Measurements from ENCODE around the gene FCHSD2. TPM values are rescaled to one million over a fixed set of nuclear protein-coding genes. Genes with fewer than 3 reads are reported as not detected.
"Not testable (repeated sequence)": the region's sequence is repeated elsewhere in the genome, so short reads cannot be mapped to it uniquely, and the experiment has no call there.

Gene FCHSD2
- polyA plus RNA-seq, 1 donor (not counting 4 experiments of a cell fraction or from before 2014, with no cell fraction given), result 14.2 TPM

DNA sequence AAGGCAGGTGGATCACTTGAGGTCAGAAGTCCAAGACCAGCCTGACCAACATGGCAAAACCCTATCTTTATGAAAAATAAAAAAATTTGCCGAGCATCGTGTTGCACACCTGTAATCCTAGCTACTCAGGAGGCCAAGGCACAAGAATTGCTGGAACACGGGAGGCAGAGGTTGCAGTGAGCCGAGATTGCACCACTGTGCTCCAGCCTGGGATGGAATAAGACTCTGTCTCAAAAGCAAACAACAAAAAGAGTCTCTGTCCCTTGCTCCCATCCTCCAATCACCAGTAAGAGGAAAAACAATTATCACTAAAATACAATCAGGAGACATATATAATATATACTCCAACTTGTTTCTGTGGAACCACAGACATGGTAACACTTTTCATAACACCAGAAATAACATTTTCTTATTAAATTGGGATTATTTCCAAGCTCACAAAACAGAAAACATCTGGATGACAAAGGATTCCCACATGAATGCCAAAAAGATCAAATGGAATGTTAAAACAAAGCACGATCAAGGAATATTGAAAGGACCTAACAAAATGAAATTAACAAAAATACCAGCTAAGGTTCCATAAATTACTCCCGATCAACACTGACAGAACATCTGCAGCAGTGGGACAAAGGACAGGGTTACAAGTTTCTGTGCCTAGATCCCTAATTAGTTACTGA lies 15.2 kb downstream of the FCHSD2 start:
- Histone ChIP-seq H3K36me3 (ENCODE audit: control insufficient read depth in 2 of 2, extremely low read depth in 1 of 2, insufficient read depth in 2 of 2, low read length in 2 of 2) (peaks cover 0 to 3% of the 10 kb centered on the region in 2 experiments), H3K27ac (ENCODE audit: control insufficient read depth, insufficient read depth, low read length) (no peak overlapping the region), H3K9me3 (ENCODE audit: control insufficient read depth, low read depth, low read length) (no peaks in the 10 kb centered on the region), H3K27me3 (ENCODE audit: control insufficient read depth, extremely low read depth, insufficient read depth, low read length) (no peaks in the 10 kb centered on the region), H3K4me1 (ENCODE audit: control insufficient read depth, extremely low read depth, insufficient read depth, low read length) (no peaks in the 10 kb centered on the region), H3K4me2 (ENCODE audit: control insufficient read depth, extremely low read depth, insufficient read depth, low read depth, low read length) (no peak overlapping the region), H3K9ac (ENCODE audit: control insufficient read depth, extremely low read depth, insufficient read depth, low read length) (no peak overlapping the region), H3K9me1 (ENCODE audit: control insufficient read depth, extremely low read depth, insufficient read depth, low read length) (no peaks in the 10 kb centered on the region), H3K4me3 (ENCODE audit: control insufficient read depth in 2 of 3, extremely low read depth in 1 of 3, insufficient read depth in 2 of 3, low read depth in 1 of 3, low read length in 3 of 3) (no peak overlapping the region), H2AFZ (ENCODE audit: control insufficient read depth, low read length) (no peak overlapping the region), H4K20me1 (ENCODE audit: control insufficient read depth, extremely low read depth, insufficient read depth, low read length) (no peaks in the 10 kb centered on the region), H3K79me2 (ENCODE audit: control insufficient read depth, insufficient read depth, low read length) (peaks cover 1% of the 10 kb centered on the region)
- dilution Hi-C loops (cut with MboI; ENCODE audit: extremely low pct_ligation_motif_present, low sequenced_read_pairs), result no loop called here
- FAIRE-seq (no peak), DNase-seq (ENCODE audit: low read depth, low spot score) (no peak)
- no peak for TF ChIP-seq EZH2 (IDR thresholded peaks at IDR 0.05; ENCODE audit: low read length)
- TF ChIP-seq, protein P1, sequence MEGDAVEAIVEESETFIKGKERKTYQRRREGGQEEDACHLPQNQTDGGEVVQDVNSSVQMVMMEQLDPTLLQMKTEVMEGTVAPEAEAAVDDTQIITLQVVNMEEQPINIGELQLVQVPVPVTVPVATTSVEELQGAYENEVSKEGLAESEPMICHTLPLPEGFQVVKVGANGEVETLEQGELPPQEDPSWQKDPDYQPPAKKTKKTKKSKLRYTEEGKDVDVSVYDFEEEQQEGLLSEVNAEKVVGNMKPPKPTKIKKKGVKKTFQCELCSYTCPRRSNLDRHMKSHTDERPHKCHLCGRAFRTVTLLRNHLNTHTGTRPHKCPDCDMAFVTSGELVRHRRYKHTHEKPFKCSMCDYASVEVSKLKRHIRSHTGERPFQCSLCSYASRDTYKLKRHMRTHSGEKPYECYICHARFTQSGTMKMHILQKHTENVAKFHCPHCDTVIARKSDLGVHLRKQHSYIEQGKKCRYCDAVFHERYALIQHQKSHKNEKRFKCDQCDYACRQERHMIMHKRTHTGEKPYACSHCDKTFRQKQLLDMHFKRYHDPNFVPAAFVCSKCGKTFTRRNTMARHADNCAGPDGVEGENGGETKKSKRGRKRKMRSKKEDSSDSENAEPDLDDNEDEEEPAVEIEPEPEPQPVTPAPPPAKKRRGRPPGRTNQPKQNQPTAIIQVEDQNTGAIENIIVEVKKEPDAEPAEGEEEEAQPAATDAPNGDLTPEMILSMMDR (optimal IDR thresholded peaks at IDR 0.05 in 1 of 3, IDR thresholded peaks at IDR 0.05 in 1 of 3, conservative IDR thresholded peaks at IDR 0.05 in 1 of 3; ENCODE audit: extremely low read depth in 1 of 3, insufficient read depth in 2 of 3, low read length in 3 of 3), result no peak

DNA sequence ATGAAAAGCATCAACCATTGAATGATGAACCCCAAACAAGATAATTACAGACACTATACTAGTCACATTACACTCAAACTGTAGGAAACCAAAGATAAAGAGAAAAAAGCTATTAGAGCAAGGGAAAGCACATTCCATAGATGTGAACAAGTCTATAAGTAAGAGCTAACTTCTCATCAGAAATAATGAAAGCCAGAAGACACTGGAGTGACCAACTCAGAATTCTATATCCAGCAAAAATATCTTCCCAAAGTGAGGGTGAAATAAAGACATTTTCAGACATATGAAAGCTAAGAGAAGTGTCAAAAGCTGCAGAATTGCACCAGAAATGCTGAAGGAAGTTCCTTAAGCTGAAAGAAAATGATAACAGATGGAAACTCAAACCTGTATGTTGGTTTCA lies 17.3 kb downstream of the FCHSD2 start:
- Histone ChIP-seq H4K20me1 (ENCODE audit: control insufficient read depth, extremely low read depth, insufficient read depth, low read length) (no peaks in the 10 kb centered on the region), H3K4me1 (ENCODE audit: control insufficient read depth, extremely low read depth, insufficient read depth, low read length) (no peaks in the 10 kb centered on the region), H3K79me2 (ENCODE audit: control insufficient read depth, insufficient read depth, low read length) (peaks cover 1% of the 10 kb centered on the region), H3K9me3 (ENCODE audit: control insufficient read depth, low read depth, low read length) (no peaks in the 10 kb centered on the region), H3K9me1 (ENCODE audit: control insufficient read depth, extremely low read depth, insufficient read depth, low read length) (no peaks in the 10 kb centered on the region), H3K36me3 (ENCODE audit: control insufficient read depth in 2 of 2, extremely low read depth in 1 of 2, insufficient read depth in 2 of 2, low read length in 2 of 2) (peaks cover 0 to 3% of the 10 kb centered on the region in 2 experiments), H3K27me3 (ENCODE audit: control insufficient read depth, extremely low read depth, insufficient read depth, low read length) (no peaks in the 10 kb centered on the region), H3K9ac (ENCODE audit: control insufficient read depth, extremely low read depth, insufficient read depth, low read length) (no peak overlapping the region), H3K4me3 (ENCODE audit: control insufficient read depth in 2 of 3, extremely low read depth in 1 of 3, insufficient read depth in 2 of 3, low read depth in 1 of 3, low read length in 3 of 3) (no peak overlapping the region), H2AFZ (ENCODE audit: control insufficient read depth, low read length) (no peak overlapping the region), H3K27ac (ENCODE audit: control insufficient read depth, insufficient read depth, low read length) (no peak overlapping the region), H3K4me2 (ENCODE audit: control insufficient read depth, extremely low read depth, insufficient read depth, low read depth, low read length) (no peak overlapping the region)
- no peak for FAIRE-seq
- dilution Hi-C loops (cut with MboI; ENCODE audit: extremely low pct_ligation_motif_present, low sequenced_read_pairs), result no loop called here
- TF ChIP-seq, protein P1 (optimal IDR thresholded peaks at IDR 0.05 in 1 of 3, IDR thresholded peaks at IDR 0.05 in 1 of 3, conservative IDR thresholded peaks at IDR 0.05 in 1 of 3; ENCODE audit: extremely low read depth in 1 of 3, insufficient read depth in 2 of 3, low read length in 3 of 3), result no peak
- TF ChIP-seq EZH2 (IDR thresholded peaks at IDR 0.05; ENCODE audit: low read length), result no peak
- no peak for DNase-seq (ENCODE audit: low read depth, low spot score)

- H3K27me3 ChIP-seq (ENCODE audit: control insufficient read depth, extremely low read depth, insufficient read depth, low read length); H3K79me2 ChIP-seq (ENCODE audit: control insufficient read depth, insufficient read depth, low read length); H3K4me2 ChIP-seq (ENCODE audit: control insufficient read depth, extremely low read depth, insufficient read depth, low read depth, low read length); H3K9ac ChIP-seq (ENCODE audit: control insufficient read depth, extremely low read depth, insufficient read depth, low read length); DNase-seq (ENCODE audit: low read depth, low spot score); H2AFZ ChIP-seq (ENCODE audit: control insufficient read depth, low read length); H3K9me1 ChIP-seq (ENCODE audit: control insufficient read depth, extremely low read depth, insufficient read depth, low read length); H4K20me1 ChIP-seq (ENCODE audit: control insufficient read depth, extremely low read depth, insufficient read depth, low read length); H3K4me3 ChIP-seq (ENCODE audit: control insufficient read depth in 2 of 3, extremely low read depth in 1 of 3, insufficient read depth in 2 of 3, low read depth in 1 of 3, low read length in 3 of 3); H3K36me3 ChIP-seq (ENCODE audit: control insufficient read depth in 2 of 2, extremely low read depth in 1 of 2, insufficient read depth in 2 of 2, low read length in 2 of 2); H3K9me3 ChIP-seq (ENCODE audit: control insufficient read depth, low read depth, low read length); H3K4me1 ChIP-seq (ENCODE audit: control insufficient read depth, extremely low read depth, insufficient read depth, low read length); dilution Hi-C loops (cut with MboI; ENCODE audit: extremely low pct_ligation_motif_present, low sequenced_read_pairs); FAIRE-seq; H3K27ac ChIP-seq (ENCODE audit: control insufficient read depth, insufficient read depth, low read length): not testable (repeated sequence)
Measured at GRCh38 chr11:73123892-73124291, 18.2 kb downstream of the FCHSD2 start.
